Measurements from ENCODE around the gene PROK2. TPM values are rescaled to one million over a fixed set of nuclear protein-coding genes. Genes with fewer than 3 reads are reported as not detected.

The PROK2 gene
- under 1 TPM in 1 of 3 donors, not detected in 2; 0.29 TPM for polyA plus RNA-seq (ENCODE audit: insufficient read length in 3 of 3)
- long read RNA-seq, donor 1 = 0 reads
- long read RNA-seq, donor 2 = 0 reads
- long read RNA-seq, donor 3 = 0 reads
- long read RNA-seq, donor 4 = 0 reads
- long read RNA-seq, donor 5 = 0 reads
- long read RNA-seq, donor 6 = 0 reads
- long read RNA-seq, donor 7 = 0 reads
- long read RNA-seq, donor 8 = 0 reads
- long read RNA-seq, donor 9 = 0 reads
- long read RNA-seq, donor 10 = 0 reads
- long read RNA-seq, donor 11 = 0 reads
- long read RNA-seq, donor 12 = 0 reads
- long read RNA-seq, donor 13 = 0 reads
- long read RNA-seq, donor 14 = 0 reads
- long read RNA-seq, donor 15 = 0 reads
- long read RNA-seq, donor 16 = 0 reads

DNA sequence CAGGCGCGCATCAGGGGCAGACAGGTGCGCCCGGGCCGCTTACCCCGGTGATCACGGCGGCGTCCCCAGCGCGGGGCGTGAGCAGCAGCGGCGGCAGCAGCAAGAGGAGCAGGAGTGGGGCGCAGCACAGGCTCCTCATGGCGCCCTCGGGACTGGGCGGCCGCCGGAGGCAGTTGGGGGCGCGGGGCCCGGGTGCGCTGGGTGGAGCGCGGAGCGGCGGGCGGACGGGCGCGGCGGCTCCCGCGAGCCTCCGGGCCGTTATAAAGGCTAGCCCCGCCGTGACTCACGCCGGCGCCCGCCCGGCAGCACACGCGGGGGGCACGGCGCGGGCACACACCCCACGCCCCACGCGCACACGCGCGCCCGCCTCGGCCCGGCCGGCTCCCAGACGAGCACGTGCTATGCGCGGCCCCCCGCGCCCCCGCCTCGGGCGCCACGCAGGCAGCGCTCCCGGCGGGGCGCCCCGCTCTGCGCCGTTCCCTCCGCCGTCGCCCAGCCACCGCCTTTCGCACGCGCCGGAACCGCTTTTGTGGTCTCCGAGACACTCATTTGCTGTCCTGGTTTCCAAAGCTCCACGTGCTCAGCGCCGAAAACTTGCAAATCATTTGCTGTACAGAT lies at the start of gene PROK2:
Gene PROK2, minus strand, starts transcription at position 235 of the 618 bp plus-strand sequence. Its CDS starts 96 bp downstream, at position 139.
- peak in 1 of 11 donors; percentile 19 for DNase-seq (ENCODE audit: extremely low read depth in 1 of 11, low read depth in 9 of 11, low spot score in 4 of 11)

GRCh38 chr3:71831599-71831998 lies 46.7 kb upstream of the PROK2 start:
- no peak for DNase-seq (ENCODE audit: extremely low read depth in 1 of 11, low read depth in 9 of 11, low spot score in 4 of 11)

DNA sequence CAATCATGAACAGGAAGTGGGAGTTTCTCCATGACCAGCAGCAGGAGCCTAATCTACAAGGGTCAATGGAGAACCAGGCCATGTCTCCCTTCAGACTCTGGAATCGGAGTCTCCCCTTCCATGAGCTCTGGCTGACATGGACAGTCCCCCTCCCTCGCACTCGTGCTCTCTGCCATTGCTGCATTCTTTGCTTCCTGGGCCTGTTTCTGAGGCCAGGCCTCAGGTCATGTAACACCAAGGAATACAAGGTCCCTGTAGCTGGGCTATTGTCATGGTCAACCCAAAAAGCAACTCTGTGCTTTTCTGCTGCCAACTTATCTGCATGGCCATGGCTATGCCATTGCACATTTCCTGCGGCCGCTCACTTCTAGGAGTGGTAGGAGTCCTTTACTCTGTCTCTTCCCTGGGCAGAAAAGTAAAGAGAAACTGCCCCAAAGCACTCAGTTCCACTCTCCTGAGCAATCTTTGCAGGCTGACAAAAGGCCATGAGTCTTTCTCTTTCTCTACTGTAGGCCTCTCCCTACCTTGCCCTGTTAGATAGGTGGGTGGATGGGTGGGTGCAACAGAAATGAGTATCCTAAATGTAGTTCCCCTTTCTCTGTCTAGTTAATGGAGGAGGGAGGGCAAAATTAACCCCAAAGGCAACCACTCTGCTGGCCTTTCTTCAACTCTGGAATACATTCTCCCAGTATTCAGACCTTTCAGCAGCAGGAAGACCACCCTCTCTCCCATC lies 40.8 kb upstream of the PROK2 start:
- DNase-seq (ENCODE audit: extremely low read depth in 1 of 11, low read depth in 9 of 11, low spot score in 4 of 11) = no peak

DNA sequence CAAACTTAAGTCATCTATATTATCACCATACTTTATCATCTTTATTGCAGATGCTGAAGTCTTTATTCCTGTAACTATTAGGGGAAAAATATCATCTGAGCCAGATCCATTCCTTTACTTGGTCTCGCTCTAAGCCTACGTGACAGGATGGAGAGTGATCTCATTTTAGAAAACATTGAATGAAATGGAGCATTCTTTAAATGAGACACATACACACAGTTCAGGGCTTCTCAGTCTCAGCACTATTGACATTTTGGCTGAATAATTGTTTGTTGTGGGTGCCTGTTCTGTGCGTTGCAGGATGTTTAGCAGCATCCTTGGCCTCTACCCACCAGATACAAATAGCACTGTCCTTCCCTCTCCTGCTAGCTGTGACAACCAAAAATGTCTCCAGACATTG lies 36.2 kb upstream of the PROK2 start:
- DNase-seq (ENCODE audit: extremely low read depth in 1 of 11, low read depth in 9 of 11, low spot score in 4 of 11) = no peak

DNA sequence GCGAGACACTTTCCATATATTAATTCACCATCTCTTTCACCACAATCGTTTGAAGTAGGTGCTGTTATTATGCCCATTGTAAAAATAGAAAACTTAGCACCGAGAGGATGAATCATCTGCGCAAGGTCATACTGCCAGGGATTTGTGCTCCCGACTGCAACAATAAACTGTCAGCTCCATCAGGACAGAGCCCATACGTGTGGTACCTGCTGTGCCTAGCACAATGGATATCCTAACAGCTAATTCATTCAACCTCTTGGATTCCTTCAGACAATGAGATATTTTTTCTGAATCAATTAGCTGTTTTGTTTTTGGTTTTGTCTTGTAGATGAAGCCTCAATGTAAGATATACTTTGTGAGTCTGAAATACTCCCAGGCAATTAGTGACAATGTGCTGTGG lies 32.3 kb upstream of the PROK2 start:
- DNase-seq (ENCODE audit: extremely low read depth in 1 of 11, low read depth in 9 of 11, low spot score in 4 of 11) = no peak

DNA sequence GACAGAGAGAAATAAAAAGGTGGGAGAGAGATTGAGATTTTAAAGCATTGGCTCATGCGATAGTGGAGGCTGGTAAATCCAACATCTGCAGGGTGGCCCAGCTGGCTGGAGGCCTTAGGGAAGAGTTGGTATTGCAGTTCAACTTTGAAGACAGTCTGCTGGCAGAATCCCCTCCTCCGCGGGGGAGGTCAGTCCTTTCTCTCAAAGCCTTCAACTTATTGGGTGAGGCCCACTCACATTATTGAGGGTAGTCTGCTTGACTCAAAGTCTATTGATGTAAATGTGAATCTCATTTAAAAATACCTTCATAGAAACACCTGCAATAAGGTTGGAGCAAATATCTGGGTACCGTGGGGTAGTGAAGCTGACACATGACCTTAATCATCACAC lies 31.8 kb upstream of the PROK2 start:
- no peak for DNase-seq (ENCODE audit: extremely low read depth in 1 of 11, low read depth in 9 of 11, low spot score in 4 of 11)

DNA sequence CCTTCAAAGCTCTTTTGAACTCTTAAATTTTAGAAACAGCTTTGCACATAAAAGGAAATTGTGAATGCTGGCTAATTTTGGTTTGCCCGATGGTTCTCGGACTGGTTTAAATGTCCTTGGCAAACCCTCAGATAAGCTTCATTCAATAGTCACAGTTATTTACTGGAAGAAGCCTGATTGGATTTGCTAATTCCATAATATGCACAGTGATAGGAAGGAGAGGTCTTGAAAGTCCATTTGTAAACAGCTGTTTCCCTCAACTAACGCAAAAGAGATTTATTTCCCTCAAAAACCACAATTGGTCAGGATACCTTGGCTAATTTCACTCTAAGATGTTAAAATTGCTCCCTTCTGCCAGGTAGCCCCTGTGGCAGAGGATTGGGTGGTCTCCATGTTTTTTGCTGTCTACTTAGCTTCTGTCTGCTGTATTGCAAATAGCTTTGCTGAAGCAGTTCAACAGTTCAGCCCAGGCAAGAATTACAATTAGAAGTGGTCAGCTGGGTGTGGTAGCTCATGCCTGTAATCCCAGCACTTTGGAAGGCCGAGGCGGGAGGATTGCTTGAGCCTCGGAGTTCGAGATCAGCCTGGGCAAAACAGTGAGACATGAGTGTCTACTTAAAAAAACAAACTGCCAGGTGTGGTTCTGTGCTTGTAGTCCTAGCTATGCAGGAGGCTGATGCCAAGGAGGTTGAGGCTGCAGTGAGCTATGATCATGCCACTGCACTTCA lies 30.6 kb upstream of the PROK2 start:
- DNase-seq (ENCODE audit: extremely low read depth in 1 of 11, low read depth in 9 of 11, low spot score in 4 of 11) = no peak

DNA sequence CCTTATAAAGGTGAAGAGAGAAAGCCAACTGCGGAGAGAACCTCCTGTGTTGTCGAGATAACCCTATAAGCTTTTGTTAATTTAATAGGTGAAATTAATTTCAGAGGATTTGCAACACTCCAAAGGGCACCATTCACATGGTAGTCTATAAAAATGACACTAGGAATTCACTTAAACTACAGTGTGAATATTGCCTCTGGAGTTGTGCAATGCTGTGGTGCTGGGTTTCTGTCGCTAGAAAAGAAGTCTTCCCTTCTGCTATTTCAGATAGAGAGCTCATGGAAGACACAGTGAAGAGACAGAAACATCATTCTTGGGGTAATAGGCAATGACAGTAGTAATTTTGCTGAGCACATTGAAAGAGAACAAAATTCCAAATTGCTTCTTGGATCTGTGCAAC lies 28.8 kb upstream of the PROK2 start:
- DNase-seq (ENCODE audit: extremely low read depth in 1 of 11, low read depth in 9 of 11, low spot score in 4 of 11) = no peak

- no peak for DNase-seq (ENCODE audit: extremely low read depth in 1 of 11, low read depth in 9 of 11, low spot score in 4 of 11)
Measured at GRCh38 chr3:71813073-71813472, 28.1 kb upstream of the PROK2 start.

- DNase-seq (ENCODE audit: extremely low read depth in 1 of 11, low read depth in 9 of 11, low spot score in 4 of 11) = no peak
Measured at GRCh38 chr3:71810056-71810455, 25.1 kb upstream of the PROK2 start.

DNA sequence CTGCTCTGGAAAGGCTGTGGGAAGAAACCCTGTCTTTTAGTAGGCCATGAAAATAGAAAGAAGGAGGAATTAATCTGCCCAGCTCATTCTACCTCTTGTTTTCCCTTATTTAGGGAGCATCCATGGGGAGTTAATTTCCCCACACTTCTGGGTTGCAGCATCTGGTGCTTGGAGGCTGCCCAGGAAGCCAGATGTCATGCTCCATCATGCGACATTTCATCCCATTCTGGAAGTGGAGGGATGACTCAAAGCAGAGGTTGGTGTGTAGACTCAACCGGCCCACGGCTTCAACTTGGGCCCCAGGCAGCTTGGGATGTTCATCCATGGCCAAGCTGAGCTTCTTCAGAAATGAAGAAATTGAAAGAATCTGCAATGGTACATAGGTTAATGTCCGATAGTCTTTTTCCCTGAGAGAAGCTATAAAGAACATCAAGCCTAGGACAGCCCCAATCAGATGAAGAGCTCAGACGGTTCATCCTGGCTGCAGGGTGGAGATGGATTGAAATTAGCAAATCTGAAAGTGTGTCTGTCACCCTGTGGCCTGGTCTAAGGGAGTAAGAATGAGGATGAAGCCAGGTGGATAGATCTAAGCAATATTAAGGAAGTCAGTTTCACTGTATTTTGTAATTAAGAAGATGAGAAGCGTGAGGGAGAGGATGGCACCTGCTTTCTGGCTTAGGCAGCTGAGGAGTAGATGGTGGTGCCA lies 24.5 kb upstream of the PROK2 start:
- no peak for DNase-seq (ENCODE audit: extremely low read depth in 1 of 11, low read depth in 9 of 11, low spot score in 4 of 11)

- DNase-seq (ENCODE audit: extremely low read depth in 1 of 11, low read depth in 9 of 11, low spot score in 4 of 11) = no peak
Measured at GRCh38 chr3:71806736-71807135, 21.8 kb upstream of the PROK2 start.

GRCh38 chr3:71805691-71806090 lies 20.7 kb upstream of the PROK2 start:
- no peak for DNase-seq (ENCODE audit: extremely low read depth in 1 of 11, low read depth in 9 of 11, low spot score in 4 of 11)

DNA sequence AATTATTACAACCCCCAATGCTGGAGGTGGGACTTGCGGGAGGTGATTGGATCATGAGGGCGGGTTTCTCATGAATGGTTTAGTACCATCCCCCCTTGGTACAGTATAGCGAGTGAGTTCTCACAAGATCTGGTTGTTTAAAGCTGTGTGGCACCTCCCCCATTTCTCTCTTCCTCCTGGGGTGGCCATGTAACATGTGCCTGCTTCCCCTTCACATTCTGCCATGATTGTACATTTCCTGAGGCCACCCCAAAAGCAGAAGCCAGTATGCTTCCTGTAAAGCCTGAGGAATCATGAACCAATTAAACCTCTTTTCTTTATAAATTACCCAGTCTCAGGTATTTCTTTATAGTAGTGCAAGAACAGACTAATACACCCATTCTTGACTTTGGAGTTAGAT lies 20.3 kb upstream of the PROK2 start:
- no peak for DNase-seq (ENCODE audit: extremely low read depth in 1 of 11, low read depth in 9 of 11, low spot score in 4 of 11)

DNA sequence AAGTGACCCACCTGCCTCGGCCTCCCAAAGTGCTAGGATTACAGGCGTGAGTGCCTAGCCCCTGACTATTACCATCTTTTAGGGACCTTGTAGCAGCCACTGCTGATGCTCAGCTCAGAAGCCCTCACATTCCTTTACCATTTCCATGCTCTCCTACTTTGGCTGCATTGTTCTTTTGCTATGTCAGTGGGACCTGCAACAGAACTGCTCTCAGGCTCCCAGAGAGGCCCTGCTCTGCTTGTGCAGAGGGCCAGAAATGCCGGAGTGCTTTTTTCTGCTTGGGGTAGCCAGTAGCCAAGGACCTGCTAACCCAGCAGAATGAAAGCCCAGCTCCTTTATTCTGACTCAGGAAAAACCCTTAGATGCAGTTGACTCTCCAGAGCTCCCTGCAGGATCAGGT lies 18.3 kb upstream of the PROK2 start:
- no peak for DNase-seq (ENCODE audit: extremely low read depth in 1 of 11, low read depth in 9 of 11, low spot score in 4 of 11)

DNA sequence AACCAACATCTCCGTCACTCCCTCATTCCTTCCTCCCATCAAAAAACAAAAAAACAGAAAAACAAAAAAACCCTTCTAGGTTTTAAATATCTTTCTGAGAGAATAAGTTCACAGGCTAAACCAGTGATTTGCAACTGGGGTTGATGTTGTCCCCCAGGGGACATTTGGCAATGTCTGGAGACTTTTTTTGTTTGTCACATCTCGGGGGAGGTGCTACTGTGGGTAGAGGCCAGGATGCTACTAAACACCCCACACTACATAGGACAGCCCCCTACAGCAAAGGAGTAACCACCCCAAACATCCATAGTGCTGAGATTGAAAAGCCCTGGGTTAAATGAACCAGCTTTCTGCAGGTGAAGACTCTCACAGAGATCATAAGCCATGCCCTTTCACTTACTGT lies 17.0 kb upstream of the PROK2 start:
- DNase-seq (ENCODE audit: extremely low read depth in 1 of 11, low read depth in 9 of 11, low spot score in 4 of 11) = no peak

- DNase-seq (ENCODE audit: extremely low read depth in 1 of 11, low read depth in 9 of 11, low spot score in 4 of 11) = no peak
Measured at GRCh38 chr3:71800023-71800422, 15.1 kb upstream of the PROK2 start.

- DNase-seq (ENCODE audit: extremely low read depth in 1 of 11, low read depth in 9 of 11, low spot score in 4 of 11) = no peak
Measured at GRCh38 chr3:71797455-71797854, 12.5 kb upstream of the PROK2 start.

DNA sequence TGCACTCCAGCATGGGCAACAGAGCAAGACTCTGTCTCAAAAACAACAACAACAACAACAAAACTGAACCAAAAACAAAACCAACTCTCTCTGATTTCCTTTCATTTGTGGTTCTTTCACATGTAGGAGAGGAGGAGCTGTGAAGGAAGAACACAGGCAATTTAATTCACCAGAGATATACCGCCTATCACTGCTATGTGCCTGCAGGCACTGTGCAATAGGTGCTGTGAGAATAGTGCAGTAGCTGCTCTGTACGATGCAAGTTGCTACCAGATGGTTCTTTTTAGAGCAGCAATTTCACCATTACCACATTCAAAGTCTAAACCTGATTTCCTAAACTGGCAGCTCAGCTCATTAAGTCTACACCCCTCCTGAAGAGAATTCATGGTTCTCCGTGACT lies 11.3 kb upstream of the PROK2 start:
- DNase-seq (ENCODE audit: extremely low read depth in 1 of 11, low read depth in 9 of 11, low spot score in 4 of 11) = no peak
